ENCODE measurements around the gene IRF6. TPM values are rescaled to one million over a fixed set of nuclear protein-coding genes. Genes with fewer than 3 reads are reported as not detected.
A peak's percentile ranks its signal among the peaks of the same experiment; 100 is the strongest.

Gene IRF6
- total RNA-seq, 2 donors from 2014 or later, result 30.4 to 32.6 TPM

DNA sequence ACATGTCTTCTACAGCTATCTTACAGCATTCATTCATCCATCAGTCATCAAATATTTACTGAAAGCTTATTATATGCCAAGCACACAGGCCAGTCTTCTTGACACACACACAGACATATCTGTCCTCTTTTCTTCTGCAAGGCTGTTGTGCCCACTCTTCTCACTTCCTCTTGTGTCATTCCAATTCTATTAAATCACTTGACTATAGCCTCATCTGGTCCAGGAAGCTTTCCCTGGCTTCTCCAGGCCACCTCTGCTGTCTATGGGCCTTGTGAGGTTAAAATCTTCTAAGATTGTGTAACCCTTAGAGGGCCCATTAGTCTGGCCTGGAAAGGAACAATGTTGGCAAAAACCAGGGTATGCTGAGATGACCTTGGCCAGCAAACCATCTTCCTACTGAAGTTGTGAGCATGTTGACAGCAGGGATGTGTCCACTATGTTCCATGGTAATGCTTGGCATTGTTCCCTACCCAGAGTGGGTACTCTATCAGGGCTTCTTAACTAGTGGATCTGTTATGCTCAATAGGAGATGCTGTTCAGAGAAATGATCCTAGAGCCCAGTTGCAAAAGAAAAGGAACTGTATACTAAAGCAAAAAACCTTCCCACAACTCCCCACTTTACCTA lies 44.8 kb downstream of the IRF6 start:
- no peaks in the 10 kb centered on the region for H3K9me3 ChIP-seq
- TF ChIP-seq, protein P1, sequence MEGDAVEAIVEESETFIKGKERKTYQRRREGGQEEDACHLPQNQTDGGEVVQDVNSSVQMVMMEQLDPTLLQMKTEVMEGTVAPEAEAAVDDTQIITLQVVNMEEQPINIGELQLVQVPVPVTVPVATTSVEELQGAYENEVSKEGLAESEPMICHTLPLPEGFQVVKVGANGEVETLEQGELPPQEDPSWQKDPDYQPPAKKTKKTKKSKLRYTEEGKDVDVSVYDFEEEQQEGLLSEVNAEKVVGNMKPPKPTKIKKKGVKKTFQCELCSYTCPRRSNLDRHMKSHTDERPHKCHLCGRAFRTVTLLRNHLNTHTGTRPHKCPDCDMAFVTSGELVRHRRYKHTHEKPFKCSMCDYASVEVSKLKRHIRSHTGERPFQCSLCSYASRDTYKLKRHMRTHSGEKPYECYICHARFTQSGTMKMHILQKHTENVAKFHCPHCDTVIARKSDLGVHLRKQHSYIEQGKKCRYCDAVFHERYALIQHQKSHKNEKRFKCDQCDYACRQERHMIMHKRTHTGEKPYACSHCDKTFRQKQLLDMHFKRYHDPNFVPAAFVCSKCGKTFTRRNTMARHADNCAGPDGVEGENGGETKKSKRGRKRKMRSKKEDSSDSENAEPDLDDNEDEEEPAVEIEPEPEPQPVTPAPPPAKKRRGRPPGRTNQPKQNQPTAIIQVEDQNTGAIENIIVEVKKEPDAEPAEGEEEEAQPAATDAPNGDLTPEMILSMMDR (IDR thresholded peaks at IDR 0.05), result no peak
- H3K4me1 ChIP-seq, result peaks cover 0 to 7% of the 10 kb centered on the region in 2 donors
- no peak overlapping the region for H3K4me3 ChIP-seq
- H3K36me3 ChIP-seq, result no peaks in the 10 kb centered on the region
- DNase-seq (ENCODE audit: low spot score), result no peak
- H3K27ac ChIP-seq, result peak overlapping the region in 1 of 2 donors; percentile 57
- no peaks in the 10 kb centered on the region for H3K27me3 ChIP-seq

- H3K9me3 ChIP-seq, result no peaks in the 10 kb centered on the region
- peaks cover 0 to 7% of the 10 kb centered on the region in 2 donors for H3K4me1 ChIP-seq
- no peak overlapping the region for H3K27ac ChIP-seq
- no peaks in the 10 kb centered on the region for H3K36me3 ChIP-seq
- TF ChIP-seq, protein P1 (IDR thresholded peaks at IDR 0.05), result no peak
- no peak overlapping the region for H3K4me3 ChIP-seq
- DNase-seq (ENCODE audit: low spot score), result no peak
- no peaks in the 10 kb centered on the region for H3K27me3 ChIP-seq
Observed at GRCh38 chr1:209759829-209760359, 46.0 kb downstream of the IRF6 start.

GRCh38 chr1:209758400-209758799 lies 47.5 kb downstream of the IRF6 start:
- TF ChIP-seq, protein P1 (IDR thresholded peaks at IDR 0.05), result no peak
- Histone ChIP-seq H3K4me1 (peaks cover 0 to 7% of the 10 kb centered on the region in 2 donors), H3K27ac (no peak overlapping the region)

DNA sequence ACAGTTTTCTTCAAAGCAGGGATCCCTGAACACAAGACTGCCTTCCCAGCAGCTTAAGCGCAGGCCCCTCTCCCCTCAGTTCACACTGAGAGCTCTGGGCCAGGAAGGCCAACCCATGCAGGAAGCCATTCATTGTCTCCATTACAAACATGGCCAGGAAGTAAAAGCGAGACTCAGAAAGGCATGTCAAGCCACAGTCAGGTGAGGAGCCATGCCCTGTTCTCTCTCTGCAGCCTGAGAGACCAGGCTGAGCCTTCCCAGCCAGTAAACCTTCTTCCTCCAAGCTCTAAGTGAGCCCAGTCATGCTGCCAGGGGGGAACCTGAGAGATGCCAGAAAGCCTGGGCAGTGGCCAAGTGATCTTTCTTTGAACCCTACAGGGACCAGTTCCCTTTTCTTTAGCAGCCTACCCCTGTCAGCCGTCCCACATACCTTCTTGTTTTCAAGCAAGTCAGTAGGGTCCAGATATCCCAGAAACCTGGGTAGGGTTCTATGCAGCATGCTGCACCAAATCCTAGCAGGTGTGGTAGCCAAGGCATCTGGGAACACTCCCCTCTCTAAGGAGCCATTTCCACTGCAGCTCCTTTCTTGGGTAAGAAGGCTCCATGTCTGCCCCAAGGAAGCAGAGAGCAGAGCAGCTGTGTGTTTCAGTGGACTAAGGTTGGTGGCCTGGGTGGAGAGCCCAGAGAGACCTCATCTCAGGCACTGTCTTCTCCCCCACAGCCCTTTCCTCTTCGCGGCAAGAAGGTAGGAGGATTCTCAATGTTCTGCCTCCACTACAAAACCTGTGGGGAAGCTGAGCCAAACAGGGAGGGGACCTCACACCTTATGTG lies 49.1 kb downstream of the IRF6 start:
- Histone ChIP-seq H3K27me3 (no peaks in the 10 kb centered on the region), H3K27ac (no peak overlapping the region), H3K36me3 (no peaks in the 10 kb centered on the region), H3K4me1 (peaks cover 0 to 7% of the 10 kb centered on the region in 2 donors), H3K9me3 (no peaks in the 10 kb centered on the region), H3K4me3 (no peak overlapping the region)
- no peak for DNase-seq (ENCODE audit: low spot score)
- TF ChIP-seq, protein P1 (IDR thresholded peaks at IDR 0.05), result no peak

More at GRCh38 chr1:209758400-209758799, 47.5 kb downstream of the IRF6 start:
- H3K4me3 ChIP-seq, result no peak overlapping the region
- H3K27me3 ChIP-seq, result no peaks in the 10 kb centered on the region
- H3K36me3 ChIP-seq, result no peaks in the 10 kb centered on the region
- no peak for DNase-seq (ENCODE audit: low spot score)
- no peaks in the 10 kb centered on the region for H3K9me3 ChIP-seq

GRCh38 chr1:209755926-209756614 lies 49.9 kb downstream of the IRF6 start, which contains the start of gene TRAF3IP3:
TSS of gene TRAF3IP3 (plus strand) at chr1:209756053. CDS start at chr1:209760040, 3,987 bp downstream.
- H3K27ac ChIP-seq, result no peak within 1 kb of the TSS

More at GRCh38 chr1:209755926-209756614, 49.9 kb downstream of the IRF6 start, which contains the start of gene TRAF3IP3:
- no peaks in the 10 kb centered on the region for H3K27me3 ChIP-seq
- H3K9me3 ChIP-seq, result no peaks in the 10 kb centered on the region
- no peak within 1 kb of the TSS for H3K4me3 ChIP-seq
- DNase-seq (ENCODE audit: low spot score), result no peak
- H3K4me1 ChIP-seq, result peaks cover 0 to 5% of the 10 kb centered on the region in 2 donors
- TF ChIP-seq, protein P1 (IDR thresholded peaks at IDR 0.05), result no peak
- no peaks in the 10 kb centered on the region for H3K36me3 ChIP-seq

Measured in right atrium auricular region (tissue), 2 donors.